ENCODE measurements around the gene FOXN4.
A peak's percentile ranks its signal among the peaks of the same experiment; 100 is the strongest.

Gene FOXN4

DNA sequence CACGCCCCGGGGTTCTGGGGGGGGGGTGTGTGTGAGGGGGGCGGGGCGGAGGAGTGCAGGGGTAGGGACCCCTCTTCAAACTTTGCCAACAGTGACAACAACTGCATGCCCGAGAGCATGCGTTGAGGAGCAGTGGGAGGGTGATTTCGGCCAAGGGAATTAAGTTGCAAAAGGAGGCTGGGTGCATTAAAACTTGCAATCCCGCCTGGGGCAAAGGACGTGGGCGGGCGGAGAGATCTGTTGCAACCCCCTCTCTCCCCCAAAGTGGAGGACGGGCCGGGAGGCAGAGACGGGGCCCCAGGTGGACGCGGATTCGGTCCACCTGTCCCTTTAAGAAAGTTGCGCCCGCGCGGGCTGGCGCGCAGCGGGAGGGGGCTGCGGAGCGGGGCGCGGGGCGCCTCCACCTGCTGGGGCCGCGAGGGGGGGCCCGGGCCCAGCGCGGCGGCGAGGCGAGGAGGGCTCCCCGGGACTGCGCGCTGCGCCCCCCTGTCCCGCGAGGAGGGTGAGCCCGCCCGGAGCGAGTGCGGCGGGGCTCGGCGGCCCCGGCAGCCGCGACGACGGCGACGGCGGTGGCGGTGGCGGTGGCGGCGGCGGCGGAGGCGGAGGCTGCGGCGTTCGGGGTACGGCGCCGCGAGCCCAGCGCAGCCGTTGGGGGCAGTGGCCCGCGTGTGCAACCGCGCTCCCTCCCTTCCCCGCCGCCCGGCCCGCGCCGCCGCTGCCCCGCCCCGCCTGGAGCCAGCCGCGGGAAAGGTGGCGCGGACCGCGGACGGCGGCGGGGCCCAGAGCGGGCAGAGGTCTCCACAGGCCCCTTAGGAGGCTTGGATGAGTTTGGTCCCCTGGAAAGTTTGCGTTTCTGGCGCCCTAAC is 530 bp upstream of the FOXN4 start:
- peaks cover 3% of the 10 kb centered on the region; the same call in 1 of the 2 replicates for H3K4me1 ChIP-seq
- H3K36me3 ChIP-seq, result no peaks in the 10 kb centered on the region
- TF ChIP-seq, protein P1, sequence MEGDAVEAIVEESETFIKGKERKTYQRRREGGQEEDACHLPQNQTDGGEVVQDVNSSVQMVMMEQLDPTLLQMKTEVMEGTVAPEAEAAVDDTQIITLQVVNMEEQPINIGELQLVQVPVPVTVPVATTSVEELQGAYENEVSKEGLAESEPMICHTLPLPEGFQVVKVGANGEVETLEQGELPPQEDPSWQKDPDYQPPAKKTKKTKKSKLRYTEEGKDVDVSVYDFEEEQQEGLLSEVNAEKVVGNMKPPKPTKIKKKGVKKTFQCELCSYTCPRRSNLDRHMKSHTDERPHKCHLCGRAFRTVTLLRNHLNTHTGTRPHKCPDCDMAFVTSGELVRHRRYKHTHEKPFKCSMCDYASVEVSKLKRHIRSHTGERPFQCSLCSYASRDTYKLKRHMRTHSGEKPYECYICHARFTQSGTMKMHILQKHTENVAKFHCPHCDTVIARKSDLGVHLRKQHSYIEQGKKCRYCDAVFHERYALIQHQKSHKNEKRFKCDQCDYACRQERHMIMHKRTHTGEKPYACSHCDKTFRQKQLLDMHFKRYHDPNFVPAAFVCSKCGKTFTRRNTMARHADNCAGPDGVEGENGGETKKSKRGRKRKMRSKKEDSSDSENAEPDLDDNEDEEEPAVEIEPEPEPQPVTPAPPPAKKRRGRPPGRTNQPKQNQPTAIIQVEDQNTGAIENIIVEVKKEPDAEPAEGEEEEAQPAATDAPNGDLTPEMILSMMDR (IDR thresholded peaks at IDR 0.05; ENCODE audit: low read depth, low read length), result no peak
- peaks cover 19% of the 10 kb centered on the region for H3K27me3 ChIP-seq
- no peaks in the 10 kb centered on the region for H3K9me3 ChIP-seq
- peak overlapping the region; percentile 69 for H3K4me3 ChIP-seq (ENCODE audit: low read depth, low read length)
- peak; percentile 30 for DNase-seq

GRCh38 chr12:109307051-109307450 is 2.0 kb downstream of the FOXN4 start:
- H3K9me3 ChIP-seq, result no peaks in the 10 kb centered on the region
- peaks cover 3% of the 10 kb centered on the region; the same call in 1 of the 2 replicates for H3K4me1 ChIP-seq
- no peak overlapping the region for H3K4me3 ChIP-seq (ENCODE audit: low read depth, low read length)
- H3K36me3 ChIP-seq, result no peaks in the 10 kb centered on the region
- H3K27me3 ChIP-seq, result peaks cover 19% of the 10 kb centered on the region
- TF ChIP-seq, protein P1 (IDR thresholded peaks at IDR 0.05; ENCODE audit: low read depth, low read length), result no peak
- peak; percentile 50 for DNase-seq

GRCh38 chr12:109305547-109305946 is 3.5 kb downstream of the FOXN4 start:
- DNase-seq, result no peak
- Histone ChIP-seq H3K4me1 (peaks cover 3% of the 10 kb centered on the region; the same call in 1 of the 2 replicates), H3K4me3 (ENCODE audit: low read depth, low read length) (no peak overlapping the region), H3K36me3 (no peaks in the 10 kb centered on the region), H3K27me3 (peaks cover 16% of the 10 kb centered on the region), H3K9me3 (no peaks in the 10 kb centered on the region)
- TF ChIP-seq, protein P1 (IDR thresholded peaks at IDR 0.05; ENCODE audit: low read depth, low read length), result no peak

DNA sequence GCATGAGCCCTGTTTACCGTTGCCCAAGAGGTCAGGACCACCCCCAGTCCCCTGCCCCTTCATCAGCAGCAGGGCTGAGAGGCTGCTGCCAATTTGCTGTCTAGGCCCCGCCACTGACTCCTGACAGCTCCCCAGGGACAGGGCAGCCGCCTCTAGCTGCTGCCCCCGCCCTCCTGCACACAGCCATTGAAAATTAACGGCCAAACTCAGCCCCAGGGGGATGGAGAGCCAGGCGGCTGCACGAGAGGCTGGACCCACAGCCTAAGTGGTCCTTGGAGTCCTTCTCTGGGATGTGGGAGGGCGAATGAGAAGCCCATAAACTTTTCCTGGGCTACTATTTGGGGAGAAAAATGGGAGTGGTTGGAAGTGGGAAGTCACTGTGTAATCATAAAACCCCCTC is 4.6 kb downstream of the FOXN4 start:
- DNase-seq, result peak; percentile 90
- no peaks in the 10 kb centered on the region for H3K36me3 ChIP-seq
- TF ChIP-seq, protein P1 (IDR thresholded peaks at IDR 0.05; ENCODE audit: low read depth, low read length), result no peak
- no peaks in the 10 kb centered on the region for H3K9me3 ChIP-seq
- peaks cover 3% of the 10 kb centered on the region; the same call in 1 of the 2 replicates for H3K4me1 ChIP-seq
- peaks cover 5% of the 10 kb centered on the region for H3K27me3 ChIP-seq
- no peak overlapping the region for H3K4me3 ChIP-seq (ENCODE audit: low read depth, low read length)

- Histone ChIP-seq H3K4me1 (peaks cover 3% of the 10 kb centered on the region; the same call in 1 of the 2 replicates), H3K36me3 (no peaks in the 10 kb centered on the region), H3K27me3 (no peaks in the 10 kb centered on the region), H3K9me3 (no peaks in the 10 kb centered on the region), H3K4me3 (ENCODE audit: low read depth, low read length) (no peak overlapping the region)
- TF ChIP-seq, protein P1 (IDR thresholded peaks at IDR 0.05; ENCODE audit: low read depth, low read length), result no peak
- DNase-seq, result no peak
These were observed 6.3 kb downstream of the FOXN4 start for GRCh38 chr12:109302770-109303169.

GRCh38 chr12:109302358-109302757 is 6.7 kb downstream of the FOXN4 start:
- H3K36me3 ChIP-seq, result no peaks in the 10 kb centered on the region
- no peaks in the 10 kb centered on the region for H3K9me3 ChIP-seq
- H3K4me1 ChIP-seq, result peaks cover 3% of the 10 kb centered on the region; the same call in 1 of the 2 replicates
- H3K27me3 ChIP-seq, result no peaks in the 10 kb centered on the region
- H3K4me3 ChIP-seq (ENCODE audit: low read depth, low read length), result no peak overlapping the region
- TF ChIP-seq, protein P1 (IDR thresholded peaks at IDR 0.05; ENCODE audit: low read depth, low read length), result peak; percentile 31; the same call in 1 of the 2 replicates
- no peak for DNase-seq
